Left cardiac atrium (tissue), 2 donors: ENCODE data around the gene PXYLP1. TPM values are rescaled to one million over a fixed set of nuclear protein-coding genes. Genes with fewer than 3 reads are reported as not detected.

Experiments used
- total RNA-seq, 2 donors: library from RNA; stranded (reverse); fragmentation: NEBNext Ultra II Directional; extraction: Animal tissue kit (Norgen Biotek cat#: 25700); gene quantifications; one replicate each; pipeline ENCODE4 v1.2.1, GENCODE V29; 2021
- donor health status: DM: no; HTN: yes; CAD: no; lungs with severe emphysema.
- donor health status: DM: yes; HTN: yes; CAD: no.

PXYLP1 gene
- total RNA-seq, 2 donors from 2014 or later, result 5.6 to 10.8 TPM

Other genes with a start within 250 kb of the PXYLP1 start
- 1 to 10 TPM; 3.0 to 6.9 TPM for gene SPSB4, start 180.5 kb upstream of the PXYLP1 start, total RNA-seq
- 10 to 100 TPM; 62.9 to 72.6 TPM for gene ZBTB38, start 136.7 kb downstream of the PXYLP1 start, total RNA-seq